ENCODE measurements around the gene AARS1.
"Not testable (repeated sequence)": the region's sequence is repeated elsewhere in the genome, so short reads cannot be mapped to it uniquely, and the experiment has no call there.

Gene AARS1

DNA sequence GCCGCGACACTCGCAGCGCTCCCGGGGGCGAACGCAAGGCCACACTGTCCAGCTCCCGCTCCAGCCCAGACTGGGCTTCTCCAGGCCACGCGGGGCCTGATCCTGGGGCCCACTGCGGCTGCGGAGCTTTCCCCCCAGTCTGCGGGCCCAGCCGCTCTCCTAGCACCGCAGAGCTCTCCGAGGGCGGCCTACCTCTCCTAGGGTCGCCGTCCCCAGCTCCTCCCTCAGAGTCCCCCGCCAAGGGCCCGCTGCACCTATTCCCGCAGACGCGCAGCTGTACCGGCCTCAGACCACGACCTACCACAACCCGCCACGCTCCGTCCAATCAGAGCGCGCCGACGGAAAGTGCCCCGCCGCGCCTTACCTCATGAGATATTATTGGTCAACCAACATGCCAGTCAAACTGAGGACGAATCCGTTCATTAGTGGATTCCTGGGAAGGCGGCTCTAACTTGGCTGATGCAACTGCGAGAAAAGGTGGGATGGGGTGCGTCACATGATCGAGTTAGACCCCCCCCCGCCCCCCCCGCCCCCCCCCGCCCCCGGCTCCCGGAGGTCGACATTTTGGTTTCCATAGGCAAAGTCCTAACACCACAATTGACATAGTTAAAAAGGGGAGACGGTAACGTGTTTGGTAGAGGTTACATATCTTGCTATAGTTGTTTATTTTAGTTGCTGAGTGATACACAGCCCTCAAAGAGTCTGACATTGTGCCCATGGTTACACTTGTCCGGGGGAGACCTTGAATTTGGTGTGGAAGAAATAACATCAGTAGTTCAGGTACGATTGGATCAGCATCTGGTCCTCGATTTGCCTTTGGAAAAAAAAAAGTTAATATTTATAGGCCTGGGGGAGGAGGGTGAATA, at the start of gene AARS1:
TSS of gene AARS1 (minus strand) at position 278 of the 866 bp plus-strand sequence. CDS start 6,743 bp downstream, outside the sequence.
- peak; percentile 94 for DNase-seq (ENCODE audit: low spot score)

- DNase-seq (ENCODE audit: low spot score) = no peak
Measured at GRCh38 chr16:70337814-70338213, 48.5 kb upstream of the AARS1 start.

DNA sequence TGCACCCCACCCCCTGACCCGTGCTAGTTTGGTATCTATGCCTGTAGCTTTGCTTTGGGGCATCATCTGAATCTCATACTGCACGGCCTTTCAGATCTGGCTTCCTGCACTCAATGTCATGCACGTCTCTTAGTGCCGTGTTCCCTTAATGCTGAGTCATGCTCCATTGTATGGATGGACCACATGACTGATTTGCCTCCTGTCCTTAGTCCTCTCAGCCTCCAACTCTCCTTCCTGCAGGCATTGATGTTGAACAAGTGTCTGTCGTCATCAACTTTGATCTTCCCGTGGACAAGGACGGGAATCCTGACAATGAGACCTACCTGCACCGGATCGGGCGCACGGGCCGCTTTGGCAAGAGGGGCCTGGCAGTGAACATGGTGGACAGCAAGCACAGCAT, 43.4 kb upstream of the AARS1 start:
- DNase-seq (ENCODE audit: low spot score) = not testable (repeated sequence)

- DNase-seq (ENCODE audit: low spot score) = peak; percentile 36
Measured at GRCh38 chr16:70331588-70332358, 42.5 kb upstream of the AARS1 start.

DNA sequence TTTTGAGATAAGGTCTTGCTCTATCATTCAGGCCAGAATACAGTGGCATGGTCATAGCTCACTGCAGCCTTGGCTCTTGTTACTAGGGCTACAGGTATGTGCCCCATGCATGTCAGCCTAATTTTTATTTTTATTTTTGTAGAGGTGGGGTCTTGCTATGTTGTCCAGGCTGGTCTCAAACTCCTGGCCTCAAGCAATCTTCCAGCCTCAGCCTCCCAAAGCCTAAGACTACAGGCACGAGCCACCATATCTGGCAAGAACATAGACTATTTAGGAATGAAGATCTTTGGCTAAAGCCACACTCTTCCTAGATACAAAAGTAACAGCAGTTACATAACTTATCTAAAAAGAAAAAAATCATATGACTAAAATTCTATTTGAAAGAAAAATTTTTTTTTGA, 41.8 kb upstream of the AARS1 start:
- no peak for DNase-seq (ENCODE audit: low spot score)

- no peak for DNase-seq (ENCODE audit: low spot score)
Measured at GRCh38 chr16:70324998-70325747, 35.9 kb upstream of the AARS1 start.

DNA sequence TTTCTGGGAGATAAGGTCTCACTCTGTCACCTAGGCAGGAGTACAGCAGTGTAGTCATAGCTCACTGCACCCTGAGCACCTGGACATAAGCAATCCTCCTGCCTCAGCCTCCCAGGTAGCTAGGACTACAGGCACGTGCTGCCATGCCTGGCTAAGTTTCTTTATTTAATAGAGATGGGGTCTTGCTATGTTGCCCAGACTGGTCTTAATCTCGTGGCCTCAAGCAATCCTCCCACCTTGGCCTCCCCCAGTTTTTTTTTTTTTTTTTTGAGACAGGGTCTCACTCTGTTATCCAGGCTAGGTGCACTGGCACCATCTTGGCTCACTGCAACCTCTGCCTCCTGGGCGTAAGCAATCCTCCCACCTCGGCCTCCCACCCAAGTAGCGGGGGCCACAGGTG, 30.8 kb upstream of the AARS1 start:
- no peak for DNase-seq (ENCODE audit: low spot score)

- not testable (repeated sequence) for DNase-seq (ENCODE audit: low spot score)
Measured at GRCh38 chr16:70307726-70308125, 18.4 kb upstream of the AARS1 start.

- DNase-seq (ENCODE audit: low spot score) = no peak
Measured at GRCh38 chr16:70306880-70307279, 17.6 kb upstream of the AARS1 start.

GRCh38 chr16:70304892-70305448, 15.7 kb upstream of the AARS1 start:
- DNase-seq (ENCODE audit: low spot score) = no peak

- no peak for DNase-seq (ENCODE audit: low spot score)
Measured at GRCh38 chr16:70302745-70303144, 13.4 kb upstream of the AARS1 start.

DNA sequence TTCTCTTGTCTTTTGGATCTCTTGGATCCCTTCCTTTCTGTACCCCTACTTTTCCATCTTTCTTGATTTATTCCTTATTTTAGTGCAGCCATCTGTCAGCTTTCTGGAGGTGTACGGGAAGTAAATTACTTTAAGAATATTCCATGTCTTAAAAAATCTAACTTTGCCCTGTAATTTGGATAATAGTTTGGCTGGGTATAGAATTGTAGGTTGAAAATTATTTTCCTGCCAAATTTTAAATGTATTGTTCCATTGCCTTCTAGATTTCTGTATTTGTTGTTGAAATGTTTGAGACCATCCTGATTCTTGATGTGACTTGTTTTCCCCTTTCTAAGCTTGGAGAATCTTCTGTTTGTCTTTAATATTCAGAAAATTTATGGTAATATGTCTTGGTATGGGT, 11.8 kb upstream of the AARS1 start:
- no peak for DNase-seq (ENCODE audit: low spot score)

DNA sequence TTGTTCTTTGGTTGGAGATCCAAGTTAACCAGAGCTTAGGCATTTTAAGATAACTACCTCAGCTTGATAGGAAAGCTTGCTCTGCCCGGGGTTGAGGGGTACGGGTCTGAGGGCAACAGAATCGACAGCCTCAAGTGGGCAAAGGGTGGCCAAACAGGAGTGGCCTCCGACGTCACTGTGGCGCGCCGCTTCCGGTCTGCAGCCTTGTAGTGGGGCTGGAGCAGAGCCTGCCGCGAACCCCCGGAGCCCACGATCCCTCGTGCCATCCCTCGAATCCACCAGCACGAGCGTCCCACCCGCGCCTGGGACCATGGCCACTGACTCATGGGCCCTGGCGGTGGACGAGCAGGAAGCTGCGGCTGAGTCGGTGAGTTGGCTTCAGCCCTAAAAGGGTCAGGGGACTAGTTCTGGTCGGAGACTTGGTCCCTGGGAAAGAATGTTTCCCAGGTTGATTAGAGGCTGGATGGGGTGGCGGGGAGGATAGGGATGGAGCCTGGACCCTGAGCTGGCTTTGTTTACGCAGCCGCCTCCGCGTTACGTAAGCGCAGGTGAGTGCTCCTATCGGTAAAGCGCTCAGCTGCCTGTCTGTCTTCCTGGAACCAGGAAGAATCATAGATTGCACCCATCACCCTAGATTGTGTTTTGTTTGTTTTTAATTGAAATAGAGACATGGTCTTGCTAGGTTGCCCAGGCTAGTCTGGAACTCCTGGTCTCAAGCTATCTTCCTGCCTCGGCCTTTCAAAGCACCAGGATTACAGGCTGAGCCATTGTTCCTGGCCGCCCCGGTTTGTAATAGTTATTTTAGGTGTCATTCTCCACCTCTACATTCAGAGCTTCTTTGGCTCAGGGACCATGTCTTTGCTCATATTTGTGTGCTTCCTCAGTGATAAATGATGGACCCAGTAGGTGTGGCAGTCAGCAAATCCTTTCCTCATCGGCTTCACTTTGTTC, 10.0 kb upstream of the AARS1 start, which contains the start of gene DDX19B:
TSS of gene DDX19B (plus strand) at position 199 of the 951 bp plus-strand sequence. CDS start at position 311, 112 bp downstream.
- DNase-seq (ENCODE audit: low spot score) = peak; percentile 82

- DNase-seq (ENCODE audit: low spot score) = no peak
Measured at GRCh38 chr16:70295634-70296033, 6.3 kb upstream of the AARS1 start.

GRCh38 chr16:70294385-70295025, 5.2 kb upstream of the AARS1 start:
- no peak for DNase-seq (ENCODE audit: low spot score)

DNA sequence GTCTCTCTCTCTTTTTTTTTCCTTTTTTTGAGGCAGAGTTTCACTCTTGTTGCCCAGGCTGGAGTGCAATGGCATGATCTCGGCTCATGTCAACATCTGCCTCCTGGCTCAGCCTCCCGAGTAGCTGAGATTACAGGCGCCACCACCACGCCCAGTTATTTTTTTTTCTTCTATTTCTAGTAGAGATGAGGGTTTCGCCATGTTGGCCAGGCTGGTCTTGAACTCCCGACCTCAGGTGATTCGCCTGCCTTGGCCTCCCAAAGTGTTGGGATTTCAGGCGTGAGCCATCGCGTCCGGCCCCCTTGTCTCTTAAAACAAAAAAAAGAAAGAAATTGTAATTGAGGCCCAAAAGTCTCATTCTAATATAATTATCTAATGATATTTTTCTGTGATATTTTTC, 2.8 kb upstream of the AARS1 start:
- DNase-seq (ENCODE audit: low spot score) = not testable (repeated sequence)

DNA sequence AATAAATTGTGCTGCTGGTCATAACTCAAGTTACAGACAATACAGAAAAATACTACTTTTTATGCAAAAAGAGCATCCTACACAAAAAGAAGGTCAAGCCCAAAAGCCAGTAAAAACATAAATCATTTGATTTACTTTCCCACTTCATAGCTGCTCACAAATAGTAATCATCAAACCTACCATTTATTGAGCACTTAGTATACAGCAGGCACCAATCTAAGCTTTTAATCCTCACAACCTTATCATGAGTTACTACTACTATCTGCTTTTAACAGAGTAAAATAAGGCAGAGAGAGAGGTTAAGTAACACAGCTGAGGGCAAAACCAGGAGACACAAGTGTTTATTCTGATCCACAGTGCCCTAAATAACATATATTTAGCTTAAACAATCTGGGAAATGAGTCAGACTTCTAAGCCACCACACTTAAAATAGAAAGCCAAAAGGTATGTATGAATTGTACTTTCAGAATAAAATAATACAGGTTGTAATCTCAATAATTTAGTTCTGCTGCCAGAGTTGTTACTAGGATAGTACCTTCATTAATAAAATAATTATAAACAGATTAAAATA, 1.7 kb upstream of the AARS1 start:
- DNase-seq (ENCODE audit: low spot score) = no peak

- DNase-seq (ENCODE audit: low spot score) = not testable (repeated sequence)
Measured at GRCh38 chr16:70287304-70287971, 1.9 kb downstream of the AARS1 start.

GRCh38 chr16:70276392-70276791, 12.9 kb downstream of the AARS1 start:
- DNase-seq (ENCODE audit: low spot score) = no peak

All from D341Med (cell line).